Astrocyte (in vitro differentiated cells and primary cell): Measurements from ENCODE around the gene MCUB. TPM values are rescaled to one million over a fixed set of nuclear protein-coding genes. Genes with fewer than 3 reads are reported as not detected.
"Not testable (repeated sequence)": the region's sequence is repeated elsewhere in the genome, so short reads cannot be mapped to it uniquely, and the experiment has no call there.

Experiments
- DNase-seq: peaks from one replicate; pipeline ENCODE4 v3.0.0-alpha.2; 2010; ENCODE audit warnings: low read depth
- FAIRE-seq: peaks from 2 replicates; lab custom pipeline; 2011; peaks lifted over from hg19 to GRCh38; lab: Jason Lieb, UNC
- H2AFZ ChIP-seq: 2 replicates; pipeline ENCODE4 v1.6.0; 2012; ENCODE audit warnings: low read depth, low read length, inconsistent platforms
- H3K27ac ChIP-seq: 2 replicates; pipeline ENCODE4 v1.5.1; 2011; ENCODE audit warnings: low read depth, low read length, inconsistent platforms
- H3K27me3 ChIP-seq: 2 replicates; pipeline ENCODE4 v1.6.0; 2011; ENCODE audit warnings: low read length, inconsistent platforms; ENCODE audit not compliant: insufficient read depth
- H3K36me3 ChIP-seq: 2 replicates; pipeline ENCODE4 v1.5.1; 2011; ENCODE audit warnings: low read length, inconsistent platforms; ENCODE audit not compliant: insufficient read depth
- H3K4me1 ChIP-seq: 2 replicates; pipeline ENCODE4 v1.5.1; 2011; ENCODE audit warnings: low read length, inconsistent platforms; ENCODE audit not compliant: insufficient read depth
- H3K4me2 ChIP-seq: 2 replicates; pipeline ENCODE4 v1.6.0; 2012; ENCODE audit warnings: low read length, inconsistent platforms
- H3K4me3 ChIP-seq: 2 replicates; pipeline ENCODE4 v1.5.1; 2011; ENCODE audit warnings: low read depth, mild to moderate bottlenecking, low read length, inconsistent platforms; ENCODE audit not compliant: insufficient read depth
- H3K79me2 ChIP-seq: 2 replicates; pipeline ENCODE4 v1.6.0; 2012; ENCODE audit warnings: mild to moderate bottlenecking, low read length, inconsistent platforms; ENCODE audit not compliant: insufficient read depth
- H3K9ac ChIP-seq: 2 replicates; pipeline ENCODE4 v1.6.0; 2012; ENCODE audit warnings: mild to moderate bottlenecking, low read length, inconsistent platforms
- H3K9me3 ChIP-seq: 2 replicates; pipeline ENCODE4 v1.5.1; 2012; ENCODE audit warnings: low read depth, mild to moderate bottlenecking, low read length, inconsistent platforms; ENCODE audit not compliant: insufficient read depth
- H4K20me1 ChIP-seq: 2 replicates; pipeline ENCODE4 v1.6.0; 2012; ENCODE audit warnings: low read length, inconsistent platforms; ENCODE audit not compliant: insufficient read depth
- H3K27ac Mint-ChIP-seq: one replicate; pipeline ENCODE4 v1.8.0; 2021; ENCODE audit warnings: mild to moderate bottlenecking, mixed read lengths; ENCODE audit not compliant: unreplicated experiment
- H3K27me3 Mint-ChIP-seq: one replicate; pipeline ENCODE4 v1.8.0; 2021; ENCODE audit warnings: low read depth, mixed read lengths; ENCODE audit not compliant: unreplicated experiment
- H3K36me3 Mint-ChIP-seq: one replicate; pipeline ENCODE4 v1.8.0; 2021; ENCODE audit warnings: low read depth, mixed read lengths; ENCODE audit not compliant: unreplicated experiment
- H3K4me1 Mint-ChIP-seq: one replicate; pipeline ENCODE4 v1.8.0; 2021; ENCODE audit warnings: low read depth, mixed read lengths; ENCODE audit not compliant: unreplicated experiment
- H3K4me3 Mint-ChIP-seq: one replicate; pipeline ENCODE4 v1.8.0; 2021; ENCODE audit warnings: mild to moderate bottlenecking, moderate library complexity, mixed read lengths; ENCODE audit not compliant: unreplicated experiment
- H3K9me3 Mint-ChIP-seq: one replicate; pipeline ENCODE4 v1.8.0; 2021; ENCODE audit warnings: mild to moderate bottlenecking, mixed read lengths; ENCODE audit not compliant: unreplicated experiment
- CTCF ChIP-seq: IDR thresholded peaks from 2 replicates; pipeline ENCODE4 v1.5.1; 2011; ENCODE audit warnings: low read depth, mild to moderate bottlenecking, inconsistent platforms, low read length, moderate library complexity; ENCODE audit not compliant: insufficient read depth
- EZH2 ChIP-seq: IDR thresholded peaks from 2 replicates; pipeline ENCODE4 v1.6.1; 2012; ENCODE audit warnings: mild to moderate bottlenecking, low read length, inconsistent platforms; ENCODE audit not compliant: insufficient read depth
- total RNA-seq: library from RNA; stranded (reverse); gene quantifications from 2 replicates; pipeline ENCODE4 v1.2.1, GENCODE V29; 2021

Gene MCUB
- total RNA-seq, 1 donor from 2014 or later: 12.6 TPM

DNA sequence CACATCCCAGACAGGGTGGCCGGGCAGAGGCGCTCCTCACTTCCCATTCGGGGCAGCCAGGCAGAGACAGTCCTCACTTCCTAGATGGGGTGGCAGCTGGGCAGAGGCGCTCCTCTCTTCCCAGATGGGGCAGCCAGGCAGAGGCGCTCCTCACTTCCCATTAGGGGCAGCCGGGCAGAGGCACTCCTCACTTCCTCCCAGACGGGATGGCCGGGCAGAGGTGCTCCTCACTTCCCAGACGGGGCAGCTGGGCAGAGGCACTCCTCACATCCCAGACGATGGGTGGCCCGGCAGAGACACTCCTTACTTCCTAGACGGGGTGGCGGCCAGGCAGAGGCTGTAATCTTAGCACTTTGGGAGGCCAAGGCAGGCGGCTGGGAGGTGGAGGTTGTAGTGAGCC is 118.9 kb downstream of the MCUB start:
- H3K36me3 Mint-ChIP-seq: peaks cover 18% of the 10 kb centered on the region
- not testable (repeated sequence) for H3K27ac ChIP-seq, H3K27me3 ChIP-seq, H3K27me3 Mint-ChIP-seq, H3K36me3 ChIP-seq, H3K4me2 ChIP-seq, H3K9ac ChIP-seq, FAIRE-seq, H3K4me1 ChIP-seq, H3K9me3 ChIP-seq, H3K4me1 Mint-ChIP-seq, H3K4me3 ChIP-seq, H2AFZ ChIP-seq, H4K20me1 ChIP-seq, DNase-seq, H3K79me2 ChIP-seq, H3K27ac Mint-ChIP-seq, H3K4me3 Mint-ChIP-seq
- peaks cover 13% of the 10 kb centered on the region for H3K9me3 Mint-ChIP-seq

DNA sequence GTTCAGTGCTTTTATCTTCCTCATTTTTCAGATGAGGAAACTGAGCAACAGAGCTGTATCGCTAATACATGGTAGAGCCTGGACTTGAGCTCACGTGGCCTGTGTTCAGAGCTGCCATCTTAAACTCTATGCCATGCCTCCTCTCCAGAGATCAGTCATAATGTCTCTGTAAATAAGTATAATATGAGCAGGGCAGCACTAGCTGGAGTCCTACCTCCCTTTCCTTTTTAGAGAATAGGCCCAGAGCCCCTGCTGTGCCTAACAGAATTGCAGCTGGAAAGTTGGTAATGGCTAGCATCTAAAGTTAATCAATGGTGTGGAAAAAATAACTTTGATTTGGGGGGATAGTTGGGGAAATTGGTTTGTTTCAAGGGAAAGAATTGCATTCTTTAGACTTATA is 122.8 kb downstream of the MCUB start:
- Histone ChIP-seq H3K79me2 (no peaks in the 10 kb centered on the region), H3K9me3 (no peaks in the 10 kb centered on the region), H3K9ac (no peak overlapping the region), H3K27me3 (no peaks in the 10 kb centered on the region), H3K4me1 (no peaks in the 10 kb centered on the region), H3K4me2 (no peak overlapping the region), H3K36me3 (no peaks in the 10 kb centered on the region), H4K20me1 (no peaks in the 10 kb centered on the region), H3K27ac (no peak overlapping the region), H2AFZ (no peak overlapping the region), H3K4me3 (no peak overlapping the region)
- Mint-ChIP-seq H3K4me3 (no peak overlapping the region), H3K27ac (no peak overlapping the region), H3K9me3 (peaks cover 8% of the 10 kb centered on the region), H3K4me1 (no peaks in the 10 kb centered on the region), H3K27me3 (no peaks in the 10 kb centered on the region), H3K36me3 (peaks cover 16% of the 10 kb centered on the region)
- no peak for TF ChIP-seq EZH2
- TF ChIP-seq CTCF: no peak
- no peak for FAIRE-seq
- DNase-seq: no peak

DNA sequence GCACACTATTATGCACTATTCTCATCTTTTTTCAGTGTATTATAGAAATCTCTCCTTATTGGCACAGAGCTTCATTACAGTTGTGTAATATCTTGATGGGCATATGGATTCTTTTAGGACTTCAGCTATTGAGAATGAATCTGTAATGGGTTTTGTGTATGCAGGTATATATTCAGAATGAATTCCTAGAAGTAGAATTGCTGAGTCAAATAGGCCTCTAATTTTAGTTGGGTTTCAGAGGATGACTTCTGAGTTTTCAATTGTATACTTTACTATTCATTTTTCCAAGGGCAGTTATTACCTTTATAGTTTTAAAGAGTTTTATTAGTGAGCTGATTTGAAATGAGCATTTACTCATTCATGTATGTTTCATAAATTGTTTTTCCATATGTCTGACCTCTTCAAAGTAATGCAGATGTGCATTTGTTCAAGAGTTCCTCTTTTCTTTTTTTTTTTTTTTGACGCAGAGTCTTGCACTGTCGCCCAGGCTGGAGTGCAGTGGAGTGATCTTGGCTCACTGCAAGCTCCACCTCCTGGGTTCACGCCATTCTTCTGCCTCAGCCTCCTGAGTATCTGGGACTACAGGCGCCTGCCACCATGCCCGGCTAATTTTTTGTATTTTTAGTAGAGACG is 123.7 kb downstream of the MCUB start:
- H3K27me3 ChIP-seq: no peaks in the 10 kb centered on the region
- H3K9me3 Mint-ChIP-seq: peaks cover 6% of the 10 kb centered on the region

More for the DNA sequence above, 123.7 kb downstream of the MCUB start:
- H3K9ac ChIP-seq: no peak overlapping the region
- no peak for FAIRE-seq
- DNase-seq: no peak
- H3K79me2 ChIP-seq: no peaks in the 10 kb centered on the region
- H3K4me1 Mint-ChIP-seq: no peaks in the 10 kb centered on the region
- no peak for TF ChIP-seq CTCF
- TF ChIP-seq EZH2: no peak
- H3K9me3 ChIP-seq: no peaks in the 10 kb centered on the region
- no peak overlapping the region for H3K4me3 Mint-ChIP-seq
- H3K36me3 ChIP-seq: peaks cover 5% of the 10 kb centered on the region
- H3K27ac ChIP-seq: no peak overlapping the region
- no peaks in the 10 kb centered on the region for H3K4me1 ChIP-seq
- H4K20me1 ChIP-seq: no peaks in the 10 kb centered on the region
- H2AFZ ChIP-seq: no peak overlapping the region
- no peak overlapping the region for H3K27ac Mint-ChIP-seq
- H3K4me2 ChIP-seq: no peak overlapping the region
- H3K36me3 Mint-ChIP-seq: peaks cover 16% of the 10 kb centered on the region
- no peak overlapping the region for H3K4me3 ChIP-seq
- H3K27me3 Mint-ChIP-seq: no peaks in the 10 kb centered on the region
